Measurements from ENCODE around the gene OAS2. TPM values are rescaled to one million over a fixed set of nuclear protein-coding genes. Genes with fewer than 3 reads are reported as not detected.
A peak's percentile ranks its signal among the peaks of the same experiment; 100 is the strongest.

Gene OAS2
- total RNA-seq, 1 experiment from 2014 or later, result 0.26 TPM

DNA sequence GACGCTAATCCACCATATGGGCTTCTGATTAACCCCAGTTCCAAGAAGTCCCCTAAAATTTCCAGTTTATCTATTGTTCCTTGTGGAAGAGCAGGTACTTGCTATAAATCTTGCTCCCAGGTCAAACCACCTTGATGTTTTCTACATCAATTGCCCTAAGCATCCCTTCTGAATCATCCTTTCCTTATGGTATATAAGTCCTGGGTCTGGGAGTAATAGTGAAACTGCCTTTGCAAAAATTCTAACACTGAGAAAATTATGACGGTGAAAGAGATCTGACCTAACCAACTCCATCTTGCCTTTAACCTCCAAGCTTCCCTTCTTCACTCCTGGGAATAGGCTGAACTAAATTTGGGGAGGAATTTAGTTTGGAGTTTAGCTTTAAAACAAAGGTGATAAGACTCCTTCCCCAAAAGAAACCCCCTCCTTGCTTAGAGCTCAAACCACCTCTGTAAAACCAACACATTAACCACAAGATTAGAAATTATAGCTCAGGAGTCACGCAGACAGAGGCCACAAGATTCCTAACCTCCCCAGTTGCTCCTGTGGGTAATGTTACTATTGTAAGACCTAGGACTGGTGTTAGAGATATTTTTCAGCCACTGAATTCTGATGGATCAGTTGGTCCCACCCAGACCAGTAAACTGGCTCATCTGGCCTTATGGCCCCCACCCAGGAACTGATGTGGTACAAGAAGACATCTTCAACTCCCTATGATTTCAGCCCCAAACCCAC lies 44.4 kb downstream of the OAS2 start:
- no peak for DNase-seq (ENCODE audit: low read depth in 1 of 2, low spot score in 2 of 2)
- no peak overlapping the region for H3K4me3 ChIP-seq
- no peak overlapping the region for H3K27ac ChIP-seq
- H3K27me3 ChIP-seq (replicated peaks), result no peaks in the 10 kb centered on the region
- H3K36me3 ChIP-seq, result no peaks in the 10 kb centered on the region
- no peaks in the 10 kb centered on the region for H3K9me3 ChIP-seq (replicated peaks)
- peaks cover 5% of the 10 kb centered on the region; the same call in 1 of the 2 replicates for H3K4me1 ChIP-seq (replicated peaks)

- Histone ChIP-seq H3K27ac (no peak overlapping the region), H3K27me3 (replicated peaks) (peaks cover 4% of the 10 kb centered on the region; the same call in 1 of the 2 replicates), H3K4me3 (no peak overlapping the region), H3K4me1 (replicated peaks) (no peaks in the 10 kb centered on the region), H3K9me3 (replicated peaks) (no peaks in the 10 kb centered on the region), H3K36me3 (no peaks in the 10 kb centered on the region)
- DNase-seq (ENCODE audit: low read depth in 1 of 2, low spot score in 2 of 2), result no peak
Measured at GRCh38 chr12:113027726-113028125, 49.4 kb downstream of the OAS2 start.

- peak in 1 of 2 experiments; percentile 23 for DNase-seq (ENCODE audit: low read depth in 1 of 2, low spot score in 2 of 2)
- Histone ChIP-seq H3K27me3 (replicated peaks) (peaks cover 9% of the 10 kb centered on the region; the same call in 1 of the 2 replicates), H3K4me1 (replicated peaks) (no peaks in the 10 kb centered on the region), H3K4me3 (no peak overlapping the region), H3K36me3 (no peaks in the 10 kb centered on the region), H3K27ac (no peak overlapping the region), H3K9me3 (replicated peaks) (no peaks in the 10 kb centered on the region)
Measured at GRCh38 chr12:113030875-113031525, 52.7 kb downstream of the OAS2 start.

DNA sequence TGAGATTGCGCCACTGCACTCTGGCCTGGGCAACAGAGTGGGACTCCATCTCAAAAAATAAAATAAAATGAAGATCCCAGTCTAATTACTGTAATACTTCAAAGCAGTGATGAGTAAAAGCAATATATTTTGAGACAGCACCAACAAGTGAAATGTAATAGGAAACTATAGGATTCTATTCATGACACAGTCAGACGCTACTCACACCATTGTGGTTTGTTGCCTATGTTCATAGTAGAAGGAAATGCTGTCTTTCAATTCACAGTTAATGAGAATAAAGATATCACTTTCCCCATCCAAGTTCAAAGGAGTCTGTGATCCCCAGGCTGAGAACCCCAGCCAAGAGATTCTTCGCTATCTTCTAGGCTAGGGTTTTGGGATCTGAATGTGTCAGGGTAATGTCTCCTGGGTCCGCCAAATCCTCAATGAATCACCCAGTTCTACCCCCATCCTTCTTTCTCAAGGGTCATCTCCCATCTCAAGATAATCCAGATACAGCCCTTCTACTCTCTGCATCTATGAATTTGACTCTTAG lies 61.7 kb downstream of the OAS2 start:
- H3K9me3 ChIP-seq (replicated peaks), result no peaks in the 10 kb centered on the region
- H3K27me3 ChIP-seq (replicated peaks), result no peaks in the 10 kb centered on the region
- H3K27ac ChIP-seq, result no peak overlapping the region
- H3K4me3 ChIP-seq, result no peak overlapping the region
- H3K36me3 ChIP-seq, result no peaks in the 10 kb centered on the region
- no peaks in the 10 kb centered on the region for H3K4me1 ChIP-seq (replicated peaks)
- no peak for DNase-seq (ENCODE audit: low read depth in 1 of 2, low spot score in 2 of 2)

GRCh38 chr12:113040722-113041171 lies 62.4 kb downstream of the OAS2 start:
- Histone ChIP-seq H3K27me3 (replicated peaks) (no peaks in the 10 kb centered on the region; the same call in 1 of the 2 replicates), H3K4me1 (replicated peaks) (no peaks in the 10 kb centered on the region), H3K36me3 (no peaks in the 10 kb centered on the region), H3K27ac (no peak overlapping the region), H3K4me3 (no peak overlapping the region), H3K9me3 (replicated peaks) (no peaks in the 10 kb centered on the region)
- no peak for DNase-seq (ENCODE audit: low read depth in 1 of 2, low spot score in 2 of 2)

DNA sequence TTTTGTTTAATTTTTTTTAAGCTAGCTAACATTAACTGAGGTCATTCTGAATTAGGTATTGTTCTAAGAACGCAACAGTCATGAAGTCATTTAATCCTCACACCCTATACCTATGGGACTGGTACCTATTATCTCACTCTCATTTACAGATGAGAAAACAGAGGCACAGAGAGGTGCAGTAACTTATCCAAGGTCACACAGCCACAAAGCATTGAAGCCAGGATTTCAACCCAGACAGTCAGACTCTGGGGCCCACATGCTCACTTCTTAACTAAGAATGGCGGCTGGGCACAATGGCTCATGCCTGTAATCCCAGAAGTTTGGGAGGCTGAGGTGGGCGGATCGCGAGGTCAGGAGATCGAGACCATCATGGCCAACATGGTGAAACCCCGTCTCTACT lies 63.2 kb downstream of the OAS2 start:
- no peak overlapping the region for H3K27ac ChIP-seq
- no peak overlapping the region for H3K4me3 ChIP-seq
- H3K36me3 ChIP-seq, result no peaks in the 10 kb centered on the region
- no peaks in the 10 kb centered on the region for H3K9me3 ChIP-seq (replicated peaks)
- H3K4me1 ChIP-seq (replicated peaks), result no peaks in the 10 kb centered on the region
- no peaks in the 10 kb centered on the region; the same call in 1 of the 2 replicates for H3K27me3 ChIP-seq (replicated peaks)
- no peak for DNase-seq (ENCODE audit: low read depth in 1 of 2, low spot score in 2 of 2)

- Histone ChIP-seq H3K27ac (no peak overlapping the region), H3K27me3 (replicated peaks) (no peaks in the 10 kb centered on the region; the same call in 1 of the 2 replicates), H3K4me3 (no peak overlapping the region), H3K4me1 (replicated peaks) (no peaks in the 10 kb centered on the region), H3K9me3 (replicated peaks) (no peaks in the 10 kb centered on the region), H3K36me3 (no peaks in the 10 kb centered on the region)
- no peak for DNase-seq (ENCODE audit: low read depth in 1 of 2, low spot score in 2 of 2)
Measured at GRCh38 chr12:113043240-113043639, 64.9 kb downstream of the OAS2 start.

DNA sequence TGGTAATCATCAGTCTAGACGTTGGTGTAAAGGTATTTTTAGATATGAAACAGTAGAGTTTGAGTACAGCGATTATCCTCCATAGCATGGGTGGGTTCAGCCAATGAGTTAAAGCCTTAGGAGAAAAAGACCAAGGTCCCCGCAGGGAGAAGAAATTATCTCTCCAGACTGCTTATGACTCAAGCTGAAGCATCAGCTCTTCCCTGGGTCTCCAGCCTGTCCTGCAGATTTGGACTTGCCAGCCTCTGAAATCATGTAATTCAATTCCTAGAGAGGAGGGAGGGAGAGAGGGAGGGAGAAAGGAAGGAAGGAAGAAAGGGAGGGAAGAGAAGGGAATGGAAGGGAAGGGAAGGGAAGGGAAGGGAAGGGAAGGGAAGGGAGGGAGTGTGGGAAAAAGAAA lies 66.2 kb downstream of the OAS2 start:
- H3K27ac ChIP-seq, result no peak overlapping the region
- no peak overlapping the region for H3K4me3 ChIP-seq
- H3K27me3 ChIP-seq (replicated peaks), result peaks cover 2% of the 10 kb centered on the region
- no peaks in the 10 kb centered on the region for H3K36me3 ChIP-seq
- H3K4me1 ChIP-seq (replicated peaks), result no peaks in the 10 kb centered on the region
- no peak for DNase-seq (ENCODE audit: low read depth in 1 of 2, low spot score in 2 of 2)
- no peaks in the 10 kb centered on the region for H3K9me3 ChIP-seq (replicated peaks)

GRCh38 chr12:113048716-113049127 lies 70.4 kb downstream of the OAS2 start:
- Histone ChIP-seq H3K36me3 (no peaks in the 10 kb centered on the region), H3K27ac (no peak overlapping the region), H3K27me3 (replicated peaks) (peaks cover 5% of the 10 kb centered on the region), H3K4me3 (no peak overlapping the region), H3K4me1 (replicated peaks) (no peaks in the 10 kb centered on the region), H3K9me3 (replicated peaks) (no peaks in the 10 kb centered on the region)
- DNase-seq (ENCODE audit: low read depth in 1 of 2, low spot score in 2 of 2), result peak in 1 of 2 experiments; percentile 28

GRCh38 chr12:113049976-113050742 lies 71.8 kb downstream of the OAS2 start:
- H3K9me3 ChIP-seq (replicated peaks), result no peaks in the 10 kb centered on the region
- no peaks in the 10 kb centered on the region for H3K4me1 ChIP-seq (replicated peaks)
- H3K4me3 ChIP-seq, result no peak overlapping the region
- H3K27ac ChIP-seq, result no peak overlapping the region
- H3K36me3 ChIP-seq, result no peaks in the 10 kb centered on the region
- no peak for DNase-seq (ENCODE audit: low read depth in 1 of 2, low spot score in 2 of 2)
- H3K27me3 ChIP-seq (replicated peaks), result peaks cover 13% of the 10 kb centered on the region

DNA sequence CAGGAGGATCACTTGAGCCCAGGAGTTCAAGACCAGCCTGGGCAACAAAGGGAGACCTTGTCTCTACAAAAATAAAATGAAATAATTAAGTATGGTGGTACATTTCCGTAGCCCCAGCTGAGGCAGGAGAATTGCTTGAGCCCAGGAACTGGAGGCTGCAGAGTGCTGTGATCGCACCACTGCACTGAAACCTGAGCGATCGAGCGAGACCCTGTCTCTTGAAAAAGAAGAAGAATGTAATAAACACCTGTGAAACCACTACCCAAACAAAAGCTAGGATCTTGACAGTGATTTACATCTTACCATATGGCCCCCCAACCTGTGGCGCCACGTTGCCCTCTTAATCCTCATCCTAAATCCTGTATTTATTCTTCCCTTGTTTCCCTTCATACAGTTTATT lies 72.5 kb downstream of the OAS2 start:
- Histone ChIP-seq H3K4me1 (replicated peaks) (no peaks in the 10 kb centered on the region), H3K27me3 (replicated peaks) (peaks cover 19% of the 10 kb centered on the region), H3K36me3 (no peaks in the 10 kb centered on the region), H3K9me3 (replicated peaks) (no peaks in the 10 kb centered on the region), H3K27ac (no peak overlapping the region), H3K4me3 (no peak overlapping the region)
- DNase-seq (ENCODE audit: low read depth in 1 of 2, low spot score in 2 of 2), result no peak

DNA sequence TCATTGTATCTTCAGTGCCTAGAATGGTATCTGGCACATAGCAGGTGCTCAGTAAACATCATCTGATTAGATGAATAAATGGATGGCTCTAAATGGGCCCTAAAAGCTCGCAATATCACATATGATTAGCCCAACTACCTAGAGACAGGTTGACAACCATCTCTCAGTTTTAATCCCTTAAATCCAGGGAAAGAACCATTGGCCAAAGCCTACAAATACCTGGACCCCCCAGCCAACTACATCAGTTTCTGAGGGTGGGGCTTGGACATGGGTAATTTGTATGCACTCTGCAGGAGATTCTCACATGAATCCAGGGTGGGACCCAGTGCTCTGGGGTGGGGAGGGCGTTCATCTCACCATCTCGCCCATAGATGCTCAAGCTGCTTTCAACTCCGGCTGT lies 73.4 kb downstream of the OAS2 start:
- H3K36me3 ChIP-seq, result no peaks in the 10 kb centered on the region
- peaks cover 28% of the 10 kb centered on the region for H3K27me3 ChIP-seq (replicated peaks)
- H3K4me1 ChIP-seq (replicated peaks), result no peaks in the 10 kb centered on the region
- H3K27ac ChIP-seq, result no peak overlapping the region
- no peak overlapping the region for H3K4me3 ChIP-seq
- H3K9me3 ChIP-seq (replicated peaks), result no peaks in the 10 kb centered on the region
- no peak for DNase-seq (ENCODE audit: low read depth in 1 of 2, low spot score in 2 of 2)

GRCh38 chr12:113052326-113052725 lies 74.0 kb downstream of the OAS2 start:
- no peak for DNase-seq (ENCODE audit: low read depth in 1 of 2, low spot score in 2 of 2)
- Histone ChIP-seq H3K9me3 (replicated peaks) (no peaks in the 10 kb centered on the region), H3K36me3 (no peaks in the 10 kb centered on the region), H3K4me1 (replicated peaks) (no peaks in the 10 kb centered on the region), H3K27ac (no peak overlapping the region), H3K27me3 (replicated peaks) (peaks cover 33% of the 10 kb centered on the region), H3K4me3 (no peak overlapping the region)

Measured in SJSA1 (cell line).